Inferior parietal cortex (tissue), 1 donor: Measurements from ENCODE around the gene AZU1.
"Not testable (repeated sequence)": the region's sequence is repeated elsewhere in the genome, so short reads cannot be mapped to it uniquely, and the experiment has no call there.

ENCODE experiments used
- DNase-seq: peaks from one replicate; pipeline ENCODE4 v3.0.0-alpha.2; 2016; ENCODE audit errors: extremely low spot score

Gene AZU1

GRCh38 chr19:810077-810855 is 17.4 kb upstream of the AZU1 start:
- DNase-seq, result no peak

- DNase-seq, result no peak
Measured at GRCh38 chr19:810883-811489, 16.7 kb upstream of the AZU1 start.

GRCh38 chr19:811506-812048 is 16.1 kb upstream of the AZU1 start:
- no peak for DNase-seq

- DNase-seq, result no peak
Measured at GRCh38 chr19:812049-812746, 15.4 kb upstream of the AZU1 start.

GRCh38 chr19:812747-813218 is 14.9 kb upstream of the AZU1 start:
- DNase-seq, result no peak

GRCh38 chr19:813219-814151 is 14.2 kb upstream of the AZU1 start:
- no peak for DNase-seq

- DNase-seq, result no peak
Measured at GRCh38 chr19:814152-815078, 13.2 kb upstream of the AZU1 start.

GRCh38 chr19:815079-815774 is 12.4 kb upstream of the AZU1 start:
- no peak for DNase-seq

- DNase-seq, result no peak
Measured at GRCh38 chr19:815775-816499, 11.7 kb upstream of the AZU1 start.

- DNase-seq, result no peak
Measured at GRCh38 chr19:816500-816857, 11.2 kb upstream of the AZU1 start.

- DNase-seq, result not testable (repeated sequence)
Measured at GRCh38 chr19:820212-820611, 7.4 kb upstream of the AZU1 start.

GRCh38 chr19:821231-821824 is 6.3 kb upstream of the AZU1 start:
- DNase-seq, result no peak

GRCh38 chr19:821825-822503 is 5.7 kb upstream of the AZU1 start, which contains the start of gene PLPPR3:
PLPPR3 (minus strand) TSS chr19:821955; CDS start chr19:821559, 396 bp downstream.
- DNase-seq, result no peak

- DNase-seq, result no peak
Measured at GRCh38 chr19:823565-824121, 4.0 kb upstream of the AZU1 start.

- DNase-seq, result no peak
Measured at GRCh38 chr19:824885-825284, 2.8 kb upstream of the AZU1 start.

GRCh38 chr19:825897-826644 is 1.6 kb upstream of the AZU1 start:
- DNase-seq, result no peak

GRCh38 chr19:827314-827709 is 325 bp upstream of the AZU1 start:
- no peak for DNase-seq
